ENCODE measurements around the gene UGGT2. TPM values are rescaled to one million over a fixed set of nuclear protein-coding genes. Genes with fewer than 3 reads are reported as not detected.
"Not testable (repeated sequence)": the region's sequence is repeated elsewhere in the genome, so short reads cannot be mapped to it uniquely, and the experiment has no call there.

The UGGT2 gene
- polyA plus RNA-seq, 6 donors from 2014 or later, result 0.22 to 0.58 TPM; not detected in 4

DNA sequence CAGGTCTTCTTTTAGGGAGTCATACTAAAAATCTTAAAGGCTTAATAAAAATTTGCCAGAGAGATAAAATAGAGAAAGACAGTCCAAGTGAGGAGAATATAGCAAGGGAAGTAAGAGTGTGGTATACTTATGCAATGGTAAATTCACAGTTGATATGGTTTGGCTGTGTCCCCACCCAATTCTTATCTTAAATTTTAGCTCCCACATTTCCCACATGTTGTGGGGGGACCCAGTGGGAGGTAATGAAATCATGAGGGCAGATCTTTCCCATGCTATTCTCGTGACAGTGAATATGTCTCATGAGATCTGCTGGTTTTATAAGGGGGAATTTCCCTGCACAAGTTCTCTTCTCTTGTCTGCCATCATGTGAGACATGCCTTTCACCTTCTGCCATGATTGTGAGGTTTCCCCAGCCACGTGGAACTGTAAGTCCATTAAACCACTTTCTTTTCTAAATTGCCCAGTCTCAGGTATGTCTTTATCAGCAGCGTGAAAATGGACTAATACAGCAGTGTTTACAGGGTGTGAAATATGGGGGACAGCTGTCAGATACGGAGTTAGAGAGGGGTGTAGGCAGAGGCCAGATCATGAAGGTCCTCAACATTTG, 115.4 kb downstream of the UGGT2 start:
- Mint-ChIP-seq H3K27me3 (no peaks in the 10 kb centered on the region), H3K4me3 (no peak overlapping the region), H3K27ac (no peak overlapping the region), H3K4me1 (no peaks in the 10 kb centered on the region), H3K36me3 (no peaks in the 10 kb centered on the region), H3K9me3 (peaks cover 0 to 12% (median 5%) of the 10 kb centered on the region in 7 donors)
- DNase-seq (no peak), ATAC-seq (ENCODE audit: low read depth in 2 of 2) (no peak)

- no peak overlapping the region for H3K4me3 Mint-ChIP-seq
- peaks cover 9 to 38% (median 23%) of the 10 kb centered on the region in 7 donors for H3K9me3 Mint-ChIP-seq
- H3K4me1 Mint-ChIP-seq, result no peaks in the 10 kb centered on the region
- DNase-seq, result no peak
- ATAC-seq (ENCODE audit: low read depth in 2 of 2), result no peak
- H3K27me3 Mint-ChIP-seq, result no peaks in the 10 kb centered on the region
- H3K27ac Mint-ChIP-seq, result no peak overlapping the region
- H3K36me3 Mint-ChIP-seq, result no peaks in the 10 kb centered on the region
Measured at GRCh38 chr13:95931300-95932025, 121.7 kb downstream of the UGGT2 start.

DNA sequence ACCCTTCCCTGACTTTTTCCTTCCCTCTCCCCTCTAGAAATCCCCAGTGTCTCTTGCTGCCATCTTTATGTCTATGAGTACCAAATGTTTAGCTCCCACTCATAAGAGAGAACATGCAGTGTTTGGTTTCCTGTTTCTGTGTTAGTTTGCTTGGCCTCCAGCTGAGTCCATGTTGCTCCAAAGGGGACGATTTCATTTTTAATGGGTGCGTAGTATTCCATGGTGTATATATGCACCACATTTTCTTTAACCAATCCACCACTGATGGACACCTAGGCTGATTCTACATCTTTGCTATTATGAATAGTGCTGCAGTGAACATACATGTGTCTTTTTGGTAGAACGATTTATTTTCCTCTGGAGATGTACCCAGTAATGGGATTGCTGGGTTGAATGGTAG, 123.8 kb downstream of the UGGT2 start:
- ATAC-seq (ENCODE audit: low read depth in 2 of 2) (no peak), DNase-seq (no peak)
- no peaks in the 10 kb centered on the region for H3K36me3 Mint-ChIP-seq
- H3K27me3 Mint-ChIP-seq, result no peaks in the 10 kb centered on the region
- no peak overlapping the region for H3K27ac Mint-ChIP-seq
- H3K4me1 Mint-ChIP-seq, result no peaks in the 10 kb centered on the region
- no peak overlapping the region for H3K4me3 Mint-ChIP-seq
- peaks cover 9 to 26% (median 17%) of the 10 kb centered on the region in 7 donors for H3K9me3 Mint-ChIP-seq

DNA sequence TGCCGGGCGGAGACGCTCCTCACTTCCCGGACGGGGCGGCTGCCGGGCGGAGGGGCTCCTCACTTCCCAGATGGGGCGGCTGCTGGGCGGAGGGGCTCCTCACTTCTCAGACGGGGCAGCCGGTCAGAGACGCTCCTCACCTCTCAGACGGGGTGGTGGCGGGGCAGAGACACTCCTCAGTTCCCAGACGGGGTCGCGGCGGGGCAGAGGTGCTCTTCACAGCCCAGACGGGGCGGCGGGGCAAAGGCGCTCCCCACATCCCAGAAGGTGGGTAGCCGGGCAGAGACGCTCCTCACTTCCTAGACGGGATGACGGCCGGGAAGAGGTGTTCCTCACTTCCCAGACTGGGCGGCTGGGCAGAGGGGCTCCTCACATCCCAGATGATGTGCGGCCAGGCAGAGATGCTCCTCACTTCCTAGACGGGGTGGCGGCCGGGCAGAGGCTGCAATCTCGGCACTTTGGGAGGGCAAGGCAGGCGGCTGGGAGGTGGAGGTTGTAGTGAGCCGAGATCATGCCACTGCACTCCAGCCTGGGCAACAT, 124.8 kb downstream of the UGGT2 start:
- not testable (repeated sequence) for H3K27me3 Mint-ChIP-seq; H3K36me3 Mint-ChIP-seq; H3K4me1 Mint-ChIP-seq; H3K27ac Mint-ChIP-seq; ATAC-seq (ENCODE audit: low read depth in 2 of 2); DNase-seq
- Mint-ChIP-seq H3K4me3 (peak overlapping the region in 1 of 8 donors; percentile 56), H3K9me3 (peaks cover 9 to 26% (median 17%) of the 10 kb centered on the region in 7 donors)

GRCh38 chr13:95926231-95926630, 127.0 kb downstream of the UGGT2 start:
- Mint-ChIP-seq H3K4me1 (no peaks in the 10 kb centered on the region), H3K27me3 (no peaks in the 10 kb centered on the region), H3K4me3 (no peak overlapping the region), H3K27ac (no peak overlapping the region), H3K36me3 (no peaks in the 10 kb centered on the region), H3K9me3 (peaks cover 7 to 21% (median 17%) of the 10 kb centered on the region in 7 donors)
- DNase-seq (no peak), ATAC-seq (ENCODE audit: low read depth in 2 of 2) (no peak)

GRCh38 chr13:95924389-95924994, 128.7 kb downstream of the UGGT2 start:
- Mint-ChIP-seq H3K27ac (no peak overlapping the region), H3K9me3 (peaks cover 3 to 11% (median 4%) of the 10 kb centered on the region in 7 donors), H3K4me3 (no peak overlapping the region), H3K36me3 (no peaks in the 10 kb centered on the region), H3K4me1 (no peaks in the 10 kb centered on the region), H3K27me3 (no peaks in the 10 kb centered on the region)
- ATAC-seq (ENCODE audit: low read depth in 2 of 2), result no peak
- DNase-seq, result no peak

DNA sequence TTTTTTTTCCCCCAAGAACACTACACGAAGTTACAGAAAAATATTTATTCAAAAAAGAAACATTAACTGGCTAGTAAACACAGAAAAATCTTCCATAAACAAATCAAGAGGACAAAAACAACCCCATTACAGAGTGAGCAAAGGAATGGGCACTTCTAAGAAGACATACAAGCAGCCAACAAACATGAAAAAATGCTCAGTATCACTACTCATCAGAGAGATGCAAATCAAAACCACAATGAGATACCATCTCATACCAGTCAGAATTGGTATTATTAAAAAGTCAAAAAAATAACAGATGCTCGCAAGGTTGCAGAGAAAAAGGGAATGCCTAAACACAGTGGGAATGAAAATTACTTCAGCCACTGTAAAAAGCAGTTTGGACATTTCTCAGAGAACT, 131.7 kb downstream of the UGGT2 start:
- H3K27ac Mint-ChIP-seq, result no peak overlapping the region
- no peaks in the 10 kb centered on the region for H3K36me3 Mint-ChIP-seq
- no peaks in the 10 kb centered on the region for H3K27me3 Mint-ChIP-seq
- ATAC-seq (ENCODE audit: low read depth in 2 of 2) (no peak), DNase-seq (no peak)
- H3K4me1 Mint-ChIP-seq, result no peaks in the 10 kb centered on the region
- no peak overlapping the region for H3K4me3 Mint-ChIP-seq
- H3K9me3 Mint-ChIP-seq, result peaks cover 0 to 11% (median 2%) of the 10 kb centered on the region in 7 donors

- no peaks in the 10 kb centered on the region for H3K36me3 Mint-ChIP-seq
- H3K27ac Mint-ChIP-seq, result no peak overlapping the region
- H3K9me3 Mint-ChIP-seq, result peaks cover 0 to 13% (median 3%) of the 10 kb centered on the region in 7 donors
- no peaks in the 10 kb centered on the region for H3K27me3 Mint-ChIP-seq
- DNase-seq, result no peak
- H3K4me1 Mint-ChIP-seq, result no peaks in the 10 kb centered on the region
- ATAC-seq (ENCODE audit: low read depth in 2 of 2), result no peak
- no peak overlapping the region for H3K4me3 Mint-ChIP-seq
Measured at GRCh38 chr13:95920485-95920884, 132.7 kb downstream of the UGGT2 start.

DNA sequence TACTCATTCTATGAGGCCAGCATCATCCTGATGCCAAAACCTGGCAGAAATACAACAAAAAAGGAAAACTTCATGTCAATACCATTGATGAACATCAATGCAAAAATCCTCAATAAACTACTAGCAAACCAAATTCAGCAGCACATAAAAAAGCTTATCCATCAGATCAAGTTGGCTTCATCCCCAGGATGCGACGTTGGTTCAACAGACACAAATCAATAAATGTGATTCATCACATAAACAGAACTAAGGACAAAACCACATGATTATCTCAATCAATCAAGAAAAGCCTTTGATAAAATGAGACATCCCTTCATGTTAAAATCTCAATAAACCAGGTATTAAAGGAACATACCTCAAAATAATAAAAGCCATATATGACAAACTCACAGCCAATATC, 134.3 kb downstream of the UGGT2 start:
- Mint-ChIP-seq H3K36me3 (no peaks in the 10 kb centered on the region), H3K4me1 (no peaks in the 10 kb centered on the region), H3K27ac (no peak overlapping the region), H3K27me3 (no peaks in the 10 kb centered on the region), H3K4me3 (no peak overlapping the region), H3K9me3 (peaks cover 0 to 13% (median 3%) of the 10 kb centered on the region in 7 donors)
- ATAC-seq (ENCODE audit: low read depth in 2 of 2) (no peak), DNase-seq (no peak)

DNA sequence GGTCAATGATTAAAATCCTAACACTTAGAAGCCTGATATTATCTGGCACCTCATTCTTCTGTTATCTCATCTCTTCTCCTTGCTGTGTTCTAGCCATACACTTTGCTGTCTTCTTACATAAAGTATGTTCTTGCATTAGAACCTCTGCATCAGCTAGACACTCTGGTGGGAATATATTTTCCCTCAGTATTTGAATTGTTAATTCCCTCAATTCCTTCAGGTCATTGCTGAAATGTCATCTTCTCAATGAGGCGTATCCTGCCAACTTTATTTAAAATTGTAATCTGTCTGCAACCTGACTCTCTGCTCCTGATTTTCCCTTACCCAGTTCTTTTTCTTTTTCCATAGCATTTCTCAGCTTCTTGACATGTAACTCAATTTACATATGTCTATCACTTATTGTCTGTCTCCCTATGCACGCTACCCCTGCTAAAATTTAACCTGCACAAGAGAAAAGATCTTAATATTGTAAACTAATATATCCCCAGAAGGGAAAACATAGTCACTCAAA, 138.2 kb downstream of the UGGT2 start:
- Mint-ChIP-seq H3K36me3 (no peaks in the 10 kb centered on the region), H3K4me1 (no peaks in the 10 kb centered on the region), H3K27me3 (peaks cover 0 to 6% (median 0%) of the 10 kb centered on the region in 3 donors), H3K4me3 (no peak overlapping the region), H3K9me3 (peaks cover 7 to 23% (median 12%) of the 10 kb centered on the region in 7 donors), H3K27ac (no peak overlapping the region)
- DNase-seq, result no peak
- ATAC-seq (ENCODE audit: low read depth in 2 of 2), result no peak

DNA sequence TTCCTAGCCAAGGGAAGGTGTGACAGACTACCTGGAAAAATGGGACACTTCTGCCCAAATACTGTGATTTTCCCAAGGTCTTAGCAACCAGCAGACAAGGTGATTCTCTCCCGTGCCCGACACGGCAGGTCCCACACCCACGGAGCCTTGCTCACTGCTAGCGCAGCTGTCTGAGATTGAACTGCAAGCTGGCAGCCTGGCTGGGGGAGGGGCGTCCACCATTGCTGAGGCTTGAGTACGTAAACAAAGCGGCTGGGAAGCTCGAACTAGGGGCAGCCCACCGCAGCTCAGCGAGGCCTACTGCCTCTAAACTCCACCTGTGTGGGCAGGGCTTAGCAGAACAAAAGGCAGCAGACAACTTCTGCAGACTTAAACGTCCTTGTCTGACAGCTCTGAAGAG, 146.2 kb downstream of the UGGT2 start:
- ATAC-seq (ENCODE audit: low read depth in 2 of 2) (no peak), DNase-seq (no peak)
- Mint-ChIP-seq H3K27ac (no peak overlapping the region), H3K27me3 (no peaks in the 10 kb centered on the region), H3K4me3 (peak overlapping the region in 1 of 8 donors; percentile 61), H3K36me3 (no peaks in the 10 kb centered on the region), H3K9me3 (peaks cover 5 to 15% (median 9%) of the 10 kb centered on the region in 7 donors), H3K4me1 (no peaks in the 10 kb centered on the region)

DNA sequence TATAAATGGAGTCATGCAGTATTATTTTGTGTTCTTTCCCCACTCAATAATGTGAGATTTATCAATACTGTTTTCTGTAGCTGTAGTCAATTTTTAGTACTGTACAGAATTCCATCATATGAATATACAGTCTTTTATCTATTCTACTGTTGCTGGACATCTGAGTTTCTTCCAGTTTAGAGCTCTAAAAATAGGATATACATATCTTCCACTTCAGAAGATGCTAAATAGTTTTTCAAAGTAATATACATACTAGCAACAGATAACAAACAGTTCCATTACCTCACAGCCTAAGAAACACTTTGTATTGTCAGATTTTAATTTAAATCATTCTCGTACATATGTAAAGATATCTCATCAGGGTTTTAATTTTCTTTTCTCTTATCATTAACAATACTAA, 149.6 kb downstream of the UGGT2 start:
- Mint-ChIP-seq H3K27ac (no peak overlapping the region), H3K36me3 (no peaks in the 10 kb centered on the region)

DNA sequence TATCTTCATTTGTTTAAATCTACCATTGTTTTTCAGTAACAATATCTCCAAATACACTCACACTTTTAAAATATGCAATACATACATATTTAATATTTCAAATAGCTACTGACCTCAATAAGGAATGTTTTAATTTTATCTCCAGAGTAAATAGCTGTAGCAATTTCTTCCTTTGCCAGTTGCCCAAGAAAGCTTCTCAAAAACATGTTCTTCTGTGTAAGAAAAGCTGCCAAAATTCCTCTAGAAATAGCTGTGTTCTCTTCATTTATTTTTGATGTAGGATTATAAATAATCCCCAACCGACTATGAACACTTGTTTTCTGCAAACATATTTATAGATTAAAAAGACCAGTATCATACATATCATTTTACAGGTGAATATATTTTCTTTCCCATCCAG, 150.5 kb downstream of the UGGT2 start:
- H3K27ac Mint-ChIP-seq, result no peak overlapping the region
- H3K4me3 Mint-ChIP-seq, result no peak overlapping the region
- no peak for ATAC-seq (ENCODE audit: low read depth in 2 of 2)
- H3K27me3 Mint-ChIP-seq, result no peaks in the 10 kb centered on the region
- H3K4me1 Mint-ChIP-seq, result no peaks in the 10 kb centered on the region
- peaks cover 0 to 7% (median 2%) of the 10 kb centered on the region in 7 donors for H3K9me3 Mint-ChIP-seq
- H3K36me3 Mint-ChIP-seq, result no peaks in the 10 kb centered on the region
- no peak for DNase-seq

More for the DNA sequence above, 149.6 kb downstream of the UGGT2 start:
- Mint-ChIP-seq H3K9me3 (peaks cover 0 to 10% (median 4%) of the 10 kb centered on the region in 7 donors), H3K27me3 (no peaks in the 10 kb centered on the region), H3K4me3 (no peak overlapping the region), H3K4me1 (no peaks in the 10 kb centered on the region)
- ATAC-seq (ENCODE audit: low read depth in 2 of 2) (no peak), DNase-seq (no peak)
